ENCODE measurements around the gene NTNG1. TPM values are rescaled to one million over a fixed set of nuclear protein-coding genes. Genes with fewer than 3 reads are reported as not detected.

NTNG1 gene
- total RNA-seq, 4 donors from 2014 or later: 4.2 to 11.1 (median 5.6) TPM

GRCh38 chr1:107100331-107100984 is 40.4 kb upstream of the NTNG1 start:
- TF ChIP-seq CTCF (IDR thresholded peaks at IDR 0.05) (no peak), POLR2A (IDR thresholded peaks at IDR 0.05) (no peak), EP300 (IDR thresholded peaks at IDR 0.05) (no peak), POLR2AphosphoS5 (IDR thresholded peaks at IDR 0.05) (no peak)
- H3K27me3 ChIP-seq: no peaks in the 10 kb centered on the region
- no peak overlapping the region for H3K27ac ChIP-seq
- no peaks in the 10 kb centered on the region for H3K9me3 ChIP-seq
- H3K4me1 ChIP-seq: no peaks in the 10 kb centered on the region
- no peak for DNase-seq (ENCODE audit: low spot score in 2 of 2)
- H3K36me3 ChIP-seq: no peaks in the 10 kb centered on the region
- 74% methylated on average over 3 of the region's 3 CpGs for WGBS
- H3K4me3 ChIP-seq: no peak overlapping the region

GRCh38 chr1:107105914-107106313 is 34.9 kb upstream of the NTNG1 start:
- 92% methylated on average over 3 of the region's 3 CpGs for WGBS
- Histone ChIP-seq H3K9me3 (no peaks in the 10 kb centered on the region), H3K27me3 (no peaks in the 10 kb centered on the region), H3K27ac (no peak overlapping the region), H3K4me3 (no peak overlapping the region), H3K4me1 (no peaks in the 10 kb centered on the region), H3K36me3 (no peaks in the 10 kb centered on the region)
- TF ChIP-seq POLR2AphosphoS5 (IDR thresholded peaks at IDR 0.05) (no peak), EP300 (IDR thresholded peaks at IDR 0.05) (no peak), CTCF (IDR thresholded peaks at IDR 0.05) (no peak), POLR2A (IDR thresholded peaks at IDR 0.05) (no peak)
- no peak for DNase-seq (ENCODE audit: low spot score in 2 of 2)

DNA sequence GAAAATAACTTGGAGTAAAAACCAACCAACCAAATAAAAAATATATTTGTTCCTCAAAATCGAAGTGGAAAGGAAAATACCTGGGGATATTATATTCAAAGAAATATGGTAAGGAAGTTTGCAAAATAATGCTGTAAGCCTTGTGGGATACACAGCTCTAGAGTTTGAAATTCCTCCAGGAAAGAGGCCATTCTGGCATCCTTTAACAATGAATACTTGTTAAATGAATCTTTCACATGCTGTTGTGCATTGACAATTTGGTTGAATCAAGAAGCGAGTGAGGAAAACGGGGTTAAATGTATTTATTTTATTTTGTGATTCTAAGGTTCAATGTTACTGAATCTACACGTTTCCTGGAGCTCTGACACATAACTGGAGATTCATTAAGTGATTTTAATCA is 30.5 kb upstream of the NTNG1 start:
- no peaks in the 10 kb centered on the region for H3K36me3 ChIP-seq
- H3K27ac ChIP-seq: no peak overlapping the region
- TF ChIP-seq CTCF (IDR thresholded peaks at IDR 0.05) (no peak), EP300 (IDR thresholded peaks at IDR 0.05) (no peak), POLR2AphosphoS5 (IDR thresholded peaks at IDR 0.05) (no peak), POLR2A (IDR thresholded peaks at IDR 0.05) (no peak)
- no peak overlapping the region for H3K4me3 ChIP-seq
- WGBS: 44% methylated on average over 4 of the region's 4 CpGs
- H3K4me1 ChIP-seq: no peaks in the 10 kb centered on the region
- no peaks in the 10 kb centered on the region for H3K27me3 ChIP-seq
- no peaks in the 10 kb centered on the region for H3K9me3 ChIP-seq
- no peak for DNase-seq (ENCODE audit: low spot score in 2 of 2)

- Histone ChIP-seq H3K36me3 (no peaks in the 10 kb centered on the region), H3K4me1 (no peaks in the 10 kb centered on the region), H3K27ac (no peak overlapping the region), H3K9me3 (no peaks in the 10 kb centered on the region), H3K27me3 (no peaks in the 10 kb centered on the region), H3K4me3 (no peak overlapping the region)
- TF ChIP-seq POLR2A (IDR thresholded peaks at IDR 0.05): no peak
- no peak for TF ChIP-seq POLR2AphosphoS5 (IDR thresholded peaks at IDR 0.05)
- TF ChIP-seq CTCF (IDR thresholded peaks at IDR 0.05): no peak
- no peak for TF ChIP-seq EP300 (IDR thresholded peaks at IDR 0.05)
- no peak for DNase-seq (ENCODE audit: low spot score in 2 of 2)
Measured at GRCh38 chr1:107116306-107116790, 24.5 kb upstream of the NTNG1 start.

DNA sequence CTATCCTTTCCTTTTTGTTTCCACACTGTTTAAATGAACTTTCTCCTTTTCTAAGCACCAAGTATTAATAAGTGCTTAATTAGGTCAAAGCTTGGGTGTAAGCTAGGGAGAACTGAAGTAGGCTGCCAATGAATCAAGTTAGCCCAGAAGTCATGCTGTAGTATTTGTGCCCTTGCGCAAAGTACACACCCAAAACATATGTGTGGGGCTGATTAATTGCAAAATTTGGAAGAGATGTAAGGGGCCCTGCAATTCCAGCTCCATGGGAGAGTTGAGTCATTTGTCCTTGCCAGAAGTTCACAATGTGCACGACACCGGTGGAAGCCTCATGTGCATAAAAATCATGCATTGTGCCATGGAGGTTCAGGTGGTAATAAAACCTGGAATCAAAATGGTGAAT is 18.6 kb upstream of the NTNG1 start:
- H3K9me3 ChIP-seq: no peaks in the 10 kb centered on the region
- no peak for DNase-seq (ENCODE audit: low spot score in 2 of 2)
- no peaks in the 10 kb centered on the region for H3K36me3 ChIP-seq
- H3K27me3 ChIP-seq: no peaks in the 10 kb centered on the region
- H3K4me1 ChIP-seq: no peaks in the 10 kb centered on the region
- WGBS: 48% methylated on average over 3 of the region's 3 CpGs
- no peak overlapping the region for H3K27ac ChIP-seq
- TF ChIP-seq POLR2AphosphoS5 (IDR thresholded peaks at IDR 0.05): no peak
- no peak for TF ChIP-seq CTCF (IDR thresholded peaks at IDR 0.05)
- TF ChIP-seq POLR2A (IDR thresholded peaks at IDR 0.05): no peak
- TF ChIP-seq EP300 (IDR thresholded peaks at IDR 0.05): no peak
- no peak overlapping the region for H3K4me3 ChIP-seq

Data from suprapubic skin (tissue), 4 donors.